GM12891 (cell line): ENCODE measurements around the gene MSRB3.

Experiments
- DNase-seq: peaks from one replicate; pipeline ENCODE4 v3.0.0; 2011; ENCODE audit warnings: low spot score; ENCODE audit not compliant: insufficient read length
- FAIRE-seq: peaks from 2 replicates; lab custom pipeline; 2011; peaks lifted over from hg19 to GRCh38; lab: Jason Lieb, UNC
- PAX5 ChIP-seq: IDR thresholded peaks from 2 replicates; pipeline ENCODE4 v1.6.1; 2011; ENCODE audit warnings: low read length, moderate library complexity, mild to moderate bottlenecking; ENCODE audit not compliant: insufficient read depth, severe bottlenecking
- POLR2A ChIP-seq: IDR thresholded peaks from 2 replicates; pipeline ENCODE4 v1.6.1; 2011; ENCODE audit warnings: low read depth, low read length, control low read depth
- POLR2AphosphoS5 ChIP-seq: IDR thresholded peaks from 2 replicates; pipeline ENCODE4 v1.6.1; 2011; ENCODE audit warnings: low read depth, low read length, control low read depth
- POU2F2 ChIP-seq: IDR thresholded peaks from 2 replicates; pipeline ENCODE4 v1.6.1; 2011; ENCODE audit warnings: low read depth, mild to moderate bottlenecking, control low read depth, low read length, moderate library complexity
- SPI1 ChIP-seq: IDR thresholded peaks from 2 replicates; pipeline ENCODE4 v1.6.1; 2011; ENCODE audit warnings: low read depth, low read length, control low read depth
- TAF1 ChIP-seq: IDR thresholded peaks from 2 replicates; pipeline ENCODE4 v1.6.1; 2011; ENCODE audit warnings: low read depth, low read length, control low read depth

Gene MSRB3

DNA sequence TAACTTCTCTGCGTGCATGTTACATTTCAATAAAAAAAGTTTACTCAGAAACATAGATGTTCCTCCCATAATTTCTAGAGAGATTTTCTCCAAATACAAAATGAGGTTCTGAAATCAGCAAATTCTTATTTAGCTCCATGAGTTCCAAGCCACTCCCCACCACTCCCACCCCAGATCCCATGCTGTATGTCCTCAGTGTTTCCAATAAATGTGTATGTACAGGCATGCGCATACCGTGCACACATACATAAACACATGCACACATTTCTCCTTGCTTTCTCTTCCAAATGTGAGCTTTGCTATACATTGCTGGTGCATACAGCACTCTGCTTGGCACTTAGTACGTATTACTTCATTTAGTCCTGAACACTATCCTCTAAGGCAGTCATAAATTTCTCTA, 209.7 kb downstream of the MSRB3 start:
- DNase-seq (no peak), FAIRE-seq (no peak)
- TF ChIP-seq POU2F2 (no peak), SPI1 (no peak), POLR2A (no peak), POLR2AphosphoS5 (no peak), TAF1 (no peak), PAX5 (no peak)

DNA sequence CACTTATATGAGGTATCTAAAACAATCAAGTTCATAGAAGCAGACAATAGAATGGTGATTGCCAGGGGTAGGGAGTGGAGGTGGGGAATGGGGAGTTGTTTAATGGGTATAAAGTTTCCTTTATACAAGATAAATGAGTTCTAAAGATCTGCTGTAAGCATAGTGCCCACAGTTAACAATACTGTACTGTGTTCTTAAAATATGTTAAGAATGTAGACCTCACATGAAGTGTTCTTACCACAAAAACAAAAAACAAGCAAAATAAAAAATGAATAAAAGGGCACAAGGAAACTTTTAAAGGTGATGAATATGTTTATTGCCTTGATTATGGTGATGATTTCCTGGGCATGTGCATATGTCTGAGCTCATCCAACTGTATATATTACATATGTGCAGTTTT, 211.8 kb downstream of the MSRB3 start:
- DNase-seq (no peak), FAIRE-seq (no peak)
- TF ChIP-seq POU2F2 (no peak), PAX5 (no peak), TAF1 (no peak), SPI1 (no peak), POLR2AphosphoS5 (no peak), POLR2A (no peak)

DNA sequence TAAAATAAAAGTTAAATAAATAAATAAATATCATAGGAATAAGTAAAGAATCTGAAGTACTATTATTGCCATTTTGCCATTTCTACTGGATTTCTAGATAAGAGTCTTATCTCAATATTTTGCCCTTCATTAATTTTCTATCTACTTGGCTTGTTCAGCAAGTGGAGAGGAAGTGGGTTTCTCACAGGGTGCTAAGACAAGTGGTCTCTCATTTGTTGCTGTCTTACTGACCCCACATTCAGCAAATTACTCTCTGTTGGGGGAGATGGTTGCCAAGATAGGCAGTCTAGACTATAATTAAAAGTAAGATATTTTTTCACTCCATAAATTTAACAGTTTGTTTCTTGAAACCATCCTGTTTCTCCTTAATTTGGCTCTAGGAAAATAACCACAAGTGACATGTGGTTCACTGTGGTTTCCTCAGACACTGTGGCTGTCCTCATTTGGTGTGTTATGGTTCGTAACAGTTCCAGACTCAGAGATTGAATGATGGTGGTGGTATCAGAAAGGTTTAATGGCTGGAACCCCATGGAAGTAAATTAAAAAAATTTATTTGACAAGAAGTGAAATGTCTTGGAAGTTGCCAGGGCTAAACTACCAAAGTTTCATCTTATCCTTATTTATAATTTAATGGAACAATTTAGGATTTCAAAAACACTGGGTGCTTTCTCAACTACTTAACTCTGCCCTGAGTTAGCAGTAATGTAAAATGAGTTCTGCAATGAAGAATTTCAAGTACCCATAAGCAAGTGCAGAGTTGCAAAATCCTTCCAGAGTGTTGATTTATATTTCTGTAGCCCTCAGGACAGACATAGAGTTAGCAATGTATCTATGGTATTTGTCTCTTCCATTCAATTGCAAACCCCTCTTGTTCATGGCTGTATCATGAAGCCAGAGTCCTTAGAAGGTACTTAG, 214.8 kb downstream of the MSRB3 start:
- DNase-seq = no peak
- no peak for FAIRE-seq
- TF ChIP-seq POLR2AphosphoS5 (no peak), TAF1 (no peak), POLR2A (no peak), POU2F2 (no peak), SPI1 (no peak), PAX5 (no peak)

DNA sequence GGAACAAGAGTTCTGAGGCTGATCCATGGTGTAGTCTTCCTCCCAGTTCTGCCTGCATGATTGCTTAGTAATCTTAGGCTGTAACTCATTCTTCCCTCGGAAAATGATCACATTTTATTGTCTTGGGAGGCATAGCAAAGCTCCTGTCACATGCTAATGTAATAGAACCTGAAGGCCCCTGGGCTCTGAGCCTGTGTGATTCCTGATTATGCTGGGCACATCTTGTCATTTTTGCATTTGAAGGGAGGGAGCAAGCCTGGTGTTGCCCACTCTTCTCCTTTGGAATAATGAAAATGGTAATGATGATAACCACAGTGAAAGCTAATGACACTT, 215.4 kb downstream of the MSRB3 start:
- no peak for FAIRE-seq
- no peak for DNase-seq
- TF ChIP-seq TAF1 (no peak), PAX5 (no peak)

DNA sequence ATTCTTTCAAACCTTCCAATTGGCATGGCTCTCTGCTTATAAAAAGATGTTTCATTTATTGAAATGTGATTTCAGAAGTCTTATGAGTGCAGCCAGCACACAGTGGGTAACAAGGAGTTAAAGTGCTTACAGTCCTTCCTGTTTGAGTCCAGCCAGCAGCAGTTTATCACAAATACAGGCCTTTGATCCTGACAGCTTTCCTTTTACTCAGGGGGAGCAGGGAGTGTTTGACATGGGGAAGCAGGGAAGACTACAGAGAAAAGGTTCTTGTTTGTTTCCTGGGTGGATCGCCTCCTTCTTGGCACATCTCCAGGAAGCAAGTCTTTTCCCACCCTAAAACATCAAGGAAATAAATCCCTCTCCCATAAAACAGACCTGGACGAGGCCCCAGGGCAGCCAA, 216.1 kb downstream of the MSRB3 start:
- TF ChIP-seq SPI1 (no peak), TAF1 (no peak), POU2F2 (no peak), POLR2AphosphoS5 (no peak), POLR2A (no peak), PAX5 (no peak)
- DNase-seq (no peak), FAIRE-seq (no peak)

DNA sequence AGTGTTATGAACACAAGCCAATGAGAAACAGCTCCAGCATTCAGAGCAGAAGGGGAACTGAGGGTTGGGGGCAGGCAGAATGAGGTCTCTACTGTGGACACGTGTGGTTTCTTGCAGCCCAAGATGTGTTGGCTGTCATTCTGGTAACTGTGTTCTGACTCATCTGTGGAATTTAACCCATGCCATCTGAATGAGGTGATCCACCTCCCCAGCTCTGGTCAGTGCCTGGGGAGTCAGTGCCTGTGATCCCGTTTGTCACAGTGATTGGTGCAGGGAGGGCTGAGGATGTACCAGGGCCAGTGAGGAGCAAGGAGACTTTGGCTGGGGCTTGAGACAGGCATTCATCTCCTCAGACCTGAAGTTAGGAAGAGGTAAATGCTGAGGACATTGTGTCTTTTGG, 216.8 kb downstream of the MSRB3 start:
- FAIRE-seq (no peak), DNase-seq (no peak)
- TF ChIP-seq POLR2AphosphoS5 = no peak

DNA sequence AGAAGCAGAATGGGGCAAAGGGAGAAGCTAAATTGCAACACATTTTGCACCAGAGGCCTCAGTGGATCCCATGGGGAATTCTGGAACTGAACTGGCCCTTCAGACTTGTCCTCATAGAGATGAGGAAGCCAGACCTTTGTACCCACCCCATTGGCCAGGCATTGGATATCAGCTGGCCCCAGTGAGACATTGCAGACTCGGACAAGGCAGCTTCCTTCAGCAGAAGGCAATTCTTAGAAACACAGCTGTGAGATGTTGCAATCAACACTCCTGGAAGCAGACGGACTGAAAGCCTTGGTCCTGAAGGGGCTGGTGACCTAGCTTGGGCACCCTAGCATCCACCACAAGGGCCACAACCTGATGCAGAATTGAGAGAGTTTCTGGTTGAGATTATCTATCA, 218.1 kb downstream of the MSRB3 start:
- FAIRE-seq = no peak
- no peak for DNase-seq
- TF ChIP-seq POLR2A (no peak), PAX5 (no peak), POU2F2 (no peak)

DNA sequence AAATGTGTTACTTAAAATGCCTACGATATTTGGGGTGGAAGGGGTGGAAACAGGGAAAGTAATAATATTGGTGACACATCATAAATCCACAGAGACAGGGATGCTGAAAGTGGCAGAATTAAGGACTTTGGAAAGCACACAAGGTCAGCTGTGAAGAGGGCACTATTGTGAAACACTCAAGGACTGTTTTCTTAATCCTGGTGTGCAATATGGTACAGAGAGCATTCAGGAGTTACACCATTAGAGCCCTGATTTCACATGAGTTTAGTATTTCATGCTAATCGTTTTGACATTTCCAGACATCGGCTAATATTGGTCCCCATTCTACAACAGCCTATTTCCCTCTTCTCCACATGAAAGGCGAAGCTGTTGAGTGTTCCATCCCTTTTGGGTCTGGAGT, 219.2 kb downstream of the MSRB3 start:
- FAIRE-seq (no peak), DNase-seq (no peak)
- no peak for TF ChIP-seq POLR2A
- TF ChIP-seq PAX5 = no peak
- TF ChIP-seq SPI1 = no peak
- no peak for TF ChIP-seq POLR2AphosphoS5
- TF ChIP-seq TAF1 = no peak
- TF ChIP-seq POU2F2 = no peak

DNA sequence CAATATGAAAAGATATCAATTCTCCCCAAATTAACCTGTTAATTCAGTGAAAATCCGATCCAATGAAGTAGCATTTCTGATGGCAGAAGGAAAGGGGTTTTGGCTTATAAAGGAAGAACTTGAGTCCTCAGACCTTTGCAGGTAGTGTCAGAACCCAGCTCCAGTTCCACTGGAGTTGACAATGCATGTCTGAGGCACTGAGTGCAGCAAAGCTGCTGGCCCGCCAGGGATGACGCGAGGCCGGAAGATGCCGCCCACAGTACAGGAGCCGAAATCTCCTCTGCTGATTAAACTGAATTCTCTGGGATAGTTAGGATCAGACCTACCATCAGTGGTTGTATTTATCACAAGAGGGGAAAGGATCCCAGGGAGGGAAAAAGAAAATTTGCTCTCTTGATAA, 220.7 kb downstream of the MSRB3 start:
- DNase-seq (no peak), FAIRE-seq (no peak)
- TF ChIP-seq SPI1 (no peak), POU2F2 (no peak), PAX5 (no peak), POLR2A (no peak), POLR2AphosphoS5 (no peak), TAF1 (no peak)

DNA sequence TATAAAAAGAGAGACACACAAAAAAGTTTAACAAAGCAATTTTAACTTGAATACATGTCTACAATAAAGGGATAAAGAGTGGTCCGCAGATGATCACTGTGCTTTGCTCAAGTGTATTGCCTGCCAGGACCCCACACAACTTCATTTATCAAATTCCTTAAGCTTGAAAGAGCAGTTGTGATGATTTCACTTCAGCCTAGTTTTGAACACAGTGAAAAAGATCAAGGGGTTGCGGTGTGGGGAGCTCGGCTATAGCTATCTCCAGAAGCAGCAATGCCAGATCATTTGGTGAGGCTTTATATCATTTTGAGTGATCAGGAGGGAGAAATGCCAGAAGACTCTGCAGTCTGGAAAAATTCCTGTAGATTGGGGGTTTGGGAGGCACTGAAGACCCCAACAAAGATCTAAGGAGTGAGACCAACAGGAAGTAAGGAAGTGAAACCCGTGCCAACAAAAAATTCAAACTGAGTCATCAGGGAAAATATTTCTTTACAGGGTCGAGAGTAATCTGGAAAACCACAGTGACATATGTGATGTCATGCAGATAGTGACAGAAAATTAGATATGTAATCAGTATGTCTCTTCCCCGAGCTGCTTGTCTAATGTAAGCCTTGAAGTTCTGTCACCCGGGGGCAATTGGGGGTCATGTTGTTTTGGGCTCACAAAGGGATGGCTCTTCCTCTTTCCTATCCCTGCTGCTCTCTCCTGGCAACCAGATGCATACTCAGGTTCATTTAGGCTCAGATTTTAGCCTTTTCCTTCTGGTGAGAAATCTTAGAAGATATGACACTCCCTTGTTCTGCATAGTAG, 221.8 kb downstream of the MSRB3 start:
- FAIRE-seq (no peak), DNase-seq (no peak)
- TF ChIP-seq TAF1 (no peak), POLR2AphosphoS5 (no peak), POU2F2 (no peak), POLR2A (no peak), PAX5 (no peak), SPI1 (no peak)

DNA sequence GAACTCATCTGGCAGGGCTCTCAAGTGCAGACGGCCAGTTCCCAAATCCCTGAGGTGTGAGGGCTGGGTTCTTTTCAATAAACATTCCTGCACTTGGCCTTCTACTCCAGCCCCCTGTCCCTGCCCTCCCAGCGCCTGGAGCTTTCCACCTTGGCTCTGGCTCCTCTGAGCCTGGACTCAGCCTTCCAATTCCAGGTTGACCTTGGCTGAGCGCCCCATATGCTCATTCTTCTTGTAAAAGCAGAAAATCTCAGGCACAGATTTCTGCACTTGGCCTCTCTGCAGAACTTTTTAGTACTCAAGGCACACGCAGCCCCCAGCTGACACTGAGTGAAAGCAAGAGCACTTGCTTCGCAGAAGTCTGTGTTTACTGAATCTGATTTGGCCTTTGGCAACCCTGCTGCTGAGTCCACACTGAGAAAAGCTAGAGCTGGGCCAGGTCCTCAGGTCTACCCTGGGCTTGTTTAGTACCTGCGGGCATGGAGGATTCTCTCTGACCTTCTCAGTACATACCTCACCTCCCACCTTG, 222.7 kb downstream of the MSRB3 start:
- DNase-seq (no peak), FAIRE-seq (no peak)

More for the DNA sequence above, 222.7 kb downstream of the MSRB3 start:
- TF ChIP-seq POU2F2 = no peak
